H1 (cell line): Measurements from ENCODE around the gene HNRNPH3. TPM values are rescaled to one million over a fixed set of nuclear protein-coding genes. Genes with fewer than 3 reads are reported as not detected.

Experiments
- ASH2L ChIP-seq: fragments of 200-600, 300-600 bp; sonication (generic); IDR thresholded peaks from one replicate; pipeline ENCODE4 v1.7.1; 2017; ENCODE audit warnings: low read length
- BRCA1 ChIP-seq: IDR thresholded peaks from 2 replicates; pipeline ENCODE4 v1.6.1; 2012; ENCODE audit warnings: low read depth, low read length, improper control_type of control experiment
- CEBPB ChIP-seq: IDR thresholded peaks from 2 replicates; pipeline ENCODE4 v1.6.1; 2012; ENCODE audit warnings: low read depth, low read length
- CHD1 ChIP-seq: IDR thresholded peaks from 2 replicates; pipeline ENCODE4 v1.6.1; 2012; ENCODE audit warnings: low read depth, low read length, improper control_type of control experiment
- CHD2 ChIP-seq: IDR thresholded peaks from 2 replicates; pipeline ENCODE4 v1.6.1; 2012; ENCODE audit warnings: low read length, improper control_type of control experiment
- CTBP2 ChIP-seq: IDR thresholded peaks from 2 replicates; pipeline ENCODE4 v1.7.0; 2011; ENCODE audit warnings: borderline replicate concordance, mild to moderate bottlenecking, moderate library complexity, mixed read lengths, low read length; ENCODE audit not compliant: insufficient read depth, insufficient read length
- E2F6 ChIP-seq: IDR thresholded peaks from 2 replicates; pipeline ENCODE4 v1.6.1; 2012; ENCODE audit warnings: inconsistent platforms
- EZH2 ChIP-seq: fragments of 200-600 bp; sonication (generic); IDR thresholded peaks from 2 replicates; pipeline ENCODE4 v1.7.1; 2012; ENCODE audit warnings: low read depth, mild to moderate bottlenecking, moderate library complexity, low read length, inconsistent platforms; ENCODE audit not compliant: severe bottlenecking
- GABPA ChIP-seq: IDR thresholded peaks from 2 replicates; pipeline ENCODE4 v1.6.1; 2011; ENCODE audit warnings: mild to moderate bottlenecking, low read length, moderate library complexity, borderline replicate concordance; ENCODE audit not compliant: insufficient read depth
- GTF2F1 ChIP-seq: IDR thresholded peaks from 2 replicates; pipeline ENCODE4 v1.6.1; 2012; ENCODE audit warnings: low read depth, low read length, improper control_type of control experiment, borderline replicate concordance
- HDAC2 ChIP-seq, 2 experiments: fragments of 300-600 bp in 1 of 2; sonication (generic) in 1 of 2; IDR thresholded peaks; 2 replicates each; pipeline ENCODE4 v1.6.1; 2011 to 2012; ENCODE audit warnings: low read depth in 2 of 2, low read length in 2 of 2, mild to moderate bottlenecking in 2 of 2, moderate library complexity in 2 of 2, borderline replicate concordance in 1 of 2, inconsistent platforms in 1 of 2
- JUND ChIP-seq: IDR thresholded peaks from 2 replicates; pipeline ENCODE4 v1.6.1; 2011; ENCODE audit warnings: mild to moderate bottlenecking, improper control_type of control experiment, low read length
- KDM5A ChIP-seq: fragments of 200-600 bp; IDR thresholded peaks from 2 replicates; pipeline ENCODE4 v1.7.1; 2012; ENCODE audit warnings: mild to moderate bottlenecking, low read length, inconsistent platforms, mixed read lengths
- NANOG ChIP-seq: IDR thresholded peaks from 2 replicates; pipeline ENCODE4 v1.6.1; 2011; ENCODE audit warnings: low read length, low read depth, mild to moderate bottlenecking, inconsistent platforms; ENCODE audit not compliant: insufficient read depth, poor library complexity, severe bottlenecking
- PHF8 ChIP-seq: fragments of 200-600 bp; sonication (generic); conservative IDR thresholded peaks from 2 replicates; pipeline ENCODE4 v1.7.1; 2012; ENCODE audit warnings: low read depth, mild to moderate bottlenecking, inconsistent platforms, low read length, moderate library complexity
- POLR2AphosphoS5 ChIP-seq: IDR thresholded peaks from 2 replicates; pipeline ENCODE4 v1.6.1; 2011; ENCODE audit warnings: low read depth, low read length
- POU5F1 ChIP-seq: IDR thresholded peaks from 2 replicates; pipeline ENCODE4 v1.6.1; 2011; ENCODE audit warnings: low read depth, mild to moderate bottlenecking, low read length, moderate library complexity
- RAD21 ChIP-seq, 2 experiments: IDR thresholded peaks in 1 of 2; conservative IDR thresholded peaks in 1 of 2; 2 replicates each; pipeline ENCODE4 v1.6.1; 2011; ENCODE audit warnings: low read depth in 2 of 2, low read length in 2 of 2, improper control_type of control experiment in 1 of 2, inconsistent platforms in 1 of 2, mild to moderate bottlenecking in 1 of 2, moderate library complexity in 1 of 2
- RBBP5 ChIP-seq: IDR thresholded peaks from 2 replicates; pipeline ENCODE4 v1.7.1; 2012; ENCODE audit warnings: low read depth, mild to moderate bottlenecking, inconsistent platforms, low read length, moderate library complexity, borderline replicate concordance
- RFX5 ChIP-seq: IDR thresholded peaks from 2 replicates; pipeline ENCODE4 v1.6.1; 2011; ENCODE audit warnings: low read depth, low read length, improper control_type of control experiment, borderline replicate concordance
- SIRT6 ChIP-seq: IDR thresholded peaks from one replicate; pipeline ENCODE4 v1.7.1; 2012; ENCODE audit warnings: low read length, inconsistent platforms
- TCF12 ChIP-seq: IDR thresholded peaks from 2 replicates; pipeline ENCODE4 v1.6.1; 2011; ENCODE audit warnings: low read depth, mild to moderate bottlenecking, low read length
- YY1 ChIP-seq: IDR thresholded peaks from 2 replicates; pipeline ENCODE4 v1.6.1; 2011; ENCODE audit warnings: low read depth, mild to moderate bottlenecking, low read length
- polyA plus RNA-seq, 7 experiments: library from polyadenylated mRNA; depleted of rRNA in 3 of 7; stranded (reverse) in 5 of 7; unstranded in 2 of 7; fragments of >200 nt in 5 of 7; fragments of 200-250 nt in 2 of 7; gene quantifications; 1 replicate in 5 of 7; 2 replicates in 1 of 7; 4 replicates in 1 of 7; pipeline versions ENCODE4 v1.2.1 to v1.2.3, GENCODE V29; 2011 to 2013; ENCODE audit warnings: missing spikeins in 2 of 7, mixed read lengths in 2 of 7
- total RNA-seq: library from RNA; stranded (reverse); fragmentation: NEBNext Ultra II Directional; extraction: Animal tissue kit (Norgen Biotek cat#: 25700); gene quantifications from 2 replicates; pipeline ENCODE4 v1.2.1, GENCODE V29; 2021

HNRNPH3 gene
- total and polyA plus RNA-seq, 2 of the 8 experiments (the other 6 are each of a cell fraction or from before 2014, with no cell fraction given): 63.2 to 230 TPM

GRCh38 chr10:68331455-68332258 is at the start of gene HNRNPH3 (continued):
- no peak for TF ChIP-seq CTBP2
- TF ChIP-seq RBBP5: peak; percentile 51; the same call in 1 of the 2 replicates
- peak; percentile 66; the same call in 1 of the 2 replicates for TF ChIP-seq CHD1
- no peak for TF ChIP-seq SIRT6
- TF ChIP-seq BRCA1: peak; percentile 99
- peak; percentile 100 for TF ChIP-seq CHD2
- no peak; a peak in 1 of 4 replicates for TF ChIP-seq HDAC2 (IDR thresholded peaks at IDR 0.05; ENCODE audit: borderline replicate concordance in 1 of 2, low read depth in 2 of 2, low read length in 2 of 2)
- TF ChIP-seq TCF12: peak; percentile 75; the same call in 1 of the 2 replicates
- TF ChIP-seq RAD21 (IDR thresholded peaks at IDR 0.05 in 1 of 2, conservative IDR thresholded peaks at IDR 0.05 in 1 of 2; ENCODE audit: low read depth in 2 of 2, low read length in 2 of 2): 0 out of 4 replicates have a peak, but pooled peaks of 1 of the 2 experiments have one; percentile 0
- TF ChIP-seq EZH2: no peak
- peak; percentile 79 for TF ChIP-seq E2F6
- TF ChIP-seq ASH2L: peak; percentile 95
- TF ChIP-seq POU5F1: no peak
- TF ChIP-seq GABPA: no peak
- peak; percentile 86 for TF ChIP-seq PHF8
- no peak for TF ChIP-seq KDM5A
- TF ChIP-seq JUND: peak; percentile 68; the same call in 1 of the 2 replicates
- TF ChIP-seq NANOG: peak; percentile 71
- peak; percentile 37; the same call in 1 of the 2 replicates for TF ChIP-seq CEBPB
- peak; percentile 100 for TF ChIP-seq POLR2AphosphoS5
- TF ChIP-seq GTF2F1: peak; percentile 94
- TF ChIP-seq RFX5: no peak
- peak; percentile 73 for TF ChIP-seq YY1
